ENCODE data around the gene GPRIN1.

Gene GPRIN1

DNA sequence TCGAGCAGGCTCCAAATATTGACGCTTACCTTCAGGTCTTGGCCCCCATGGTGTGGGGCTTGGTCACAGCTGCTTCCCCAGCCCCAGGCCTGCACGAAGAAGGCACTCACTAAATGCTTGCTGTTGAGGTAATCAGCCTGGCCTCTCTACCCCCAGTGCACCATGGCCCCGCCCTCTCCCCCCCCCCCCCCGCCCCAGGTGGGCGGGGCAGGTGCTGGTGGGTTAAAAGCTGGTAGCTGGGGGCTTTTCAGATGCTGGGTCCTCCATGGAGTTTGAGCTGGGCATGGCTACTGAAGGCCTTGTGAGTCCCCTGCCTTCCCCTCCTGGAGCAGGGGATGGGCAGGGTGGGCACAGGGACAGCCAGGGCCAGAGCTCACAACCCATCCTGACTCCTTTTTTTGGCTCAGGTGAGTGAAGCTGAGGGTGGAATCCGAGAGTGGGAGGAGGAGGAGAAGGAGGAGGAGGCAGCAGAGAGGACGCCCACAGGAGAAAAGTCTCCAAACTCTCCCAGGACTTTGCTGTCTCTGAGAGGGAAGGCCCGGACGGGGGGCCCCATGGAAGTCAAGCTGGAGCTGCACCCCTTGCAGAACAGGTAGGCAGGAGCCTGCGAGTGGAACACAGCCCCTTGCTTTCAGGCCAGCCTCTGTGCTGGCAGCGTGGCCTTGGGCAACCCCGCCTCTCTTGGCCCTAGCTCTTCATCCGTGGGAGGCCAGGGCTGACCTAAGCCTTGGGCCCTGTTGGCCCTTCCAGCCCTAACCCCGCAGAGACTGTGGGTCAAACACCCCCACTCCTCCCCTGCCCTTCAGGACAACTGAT lies 32.9 kb upstream of the GPRIN1 start:
- no peak for DNase-seq

GRCh38 chr5:176640616-176641015 lies 30.7 kb upstream of the GPRIN1 start:
- no peak for DNase-seq

- no peak for DNase-seq
Observed at GRCh38 chr5:176639981-176640380, 30.0 kb upstream of the GPRIN1 start.

- no peak for DNase-seq
Observed at GRCh38 chr5:176639208-176639607, 29.3 kb upstream of the GPRIN1 start.

GRCh38 chr5:176638437-176638836 lies 28.5 kb upstream of the GPRIN1 start:
- no peak for DNase-seq

- no peak for DNase-seq
Observed at GRCh38 chr5:176637556-176637955, 27.6 kb upstream of the GPRIN1 start.

GRCh38 chr5:176636426-176636825 lies 26.5 kb upstream of the GPRIN1 start:
- DNase-seq: no peak

DNA sequence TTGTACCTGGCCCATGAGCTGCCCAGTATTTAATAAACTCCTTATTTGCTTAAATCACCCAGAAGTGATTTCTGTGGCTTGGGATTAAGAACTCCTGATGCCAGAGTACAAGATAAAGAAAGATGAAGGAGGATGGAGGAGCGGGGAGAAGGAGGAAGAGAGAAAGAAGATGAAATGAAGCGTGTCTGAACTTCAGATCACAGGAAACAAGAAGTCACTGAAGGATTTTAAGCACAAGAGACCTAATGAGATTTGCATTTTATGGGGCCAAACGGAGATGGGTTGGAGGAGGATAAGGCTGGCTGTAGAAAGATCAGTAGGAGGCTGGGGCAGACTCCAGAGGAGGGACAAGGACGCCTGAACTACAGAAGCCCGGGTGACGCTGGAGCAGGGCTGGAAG lies 23.6 kb upstream of the GPRIN1 start:
- DNase-seq: no peak

DNA sequence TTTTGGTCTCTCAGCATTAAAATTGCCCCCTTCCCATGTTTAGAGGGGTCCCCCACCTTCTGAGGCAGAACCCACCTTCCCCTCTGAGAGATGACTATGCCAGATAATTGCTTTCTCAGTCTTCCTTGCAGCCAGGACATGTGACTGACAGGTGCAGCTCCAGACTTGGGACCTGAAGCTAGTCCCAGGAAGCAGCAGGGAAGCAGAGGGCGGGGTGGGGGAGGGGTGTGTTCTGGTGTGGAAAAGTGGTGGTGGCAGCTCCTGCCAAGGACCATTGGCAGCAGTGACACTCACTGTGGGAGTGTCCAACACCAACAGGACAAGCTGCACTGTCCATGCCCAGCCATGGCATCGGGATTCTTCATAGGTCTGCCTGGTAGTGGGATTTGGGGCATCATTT lies 22.8 kb upstream of the GPRIN1 start:
- DNase-seq: no peak

DNA sequence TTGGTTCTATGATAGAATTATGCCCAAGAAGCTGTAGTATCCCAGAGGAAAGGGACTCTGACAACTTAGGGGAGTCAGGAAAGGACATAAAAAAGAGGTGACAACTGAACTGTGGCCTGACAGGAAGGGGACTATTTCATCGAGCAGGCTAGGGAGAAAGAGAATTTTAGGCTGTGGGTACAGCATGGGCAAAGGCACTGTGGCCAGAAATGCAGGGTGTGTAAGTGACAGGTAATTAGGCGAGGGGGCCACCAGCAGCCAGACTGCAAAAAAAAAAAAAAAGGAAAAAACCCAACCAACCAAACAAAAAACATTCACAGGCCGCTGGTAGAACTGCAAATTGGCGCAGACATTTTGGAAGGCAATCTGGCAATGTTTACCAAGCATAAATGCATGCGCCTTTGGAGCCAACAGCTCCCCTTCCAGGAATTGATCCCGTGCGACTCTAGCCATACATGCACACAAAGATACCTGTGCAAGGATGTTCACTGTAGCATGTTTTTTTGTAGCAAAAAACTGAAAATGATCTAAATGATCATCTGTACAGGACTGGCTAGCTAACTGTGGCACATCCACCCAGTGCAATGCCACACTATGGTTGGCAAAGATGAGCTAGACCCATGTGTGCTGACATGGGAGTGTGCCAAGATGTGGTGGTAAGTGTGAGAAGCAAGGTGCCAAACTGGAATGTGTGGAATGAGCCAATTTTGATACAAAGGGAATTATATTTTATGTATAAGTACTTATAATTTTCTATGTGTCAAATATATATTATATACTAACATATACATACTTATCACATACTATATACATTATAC lies 21.6 kb upstream of the GPRIN1 start:
- no peak for DNase-seq

DNA sequence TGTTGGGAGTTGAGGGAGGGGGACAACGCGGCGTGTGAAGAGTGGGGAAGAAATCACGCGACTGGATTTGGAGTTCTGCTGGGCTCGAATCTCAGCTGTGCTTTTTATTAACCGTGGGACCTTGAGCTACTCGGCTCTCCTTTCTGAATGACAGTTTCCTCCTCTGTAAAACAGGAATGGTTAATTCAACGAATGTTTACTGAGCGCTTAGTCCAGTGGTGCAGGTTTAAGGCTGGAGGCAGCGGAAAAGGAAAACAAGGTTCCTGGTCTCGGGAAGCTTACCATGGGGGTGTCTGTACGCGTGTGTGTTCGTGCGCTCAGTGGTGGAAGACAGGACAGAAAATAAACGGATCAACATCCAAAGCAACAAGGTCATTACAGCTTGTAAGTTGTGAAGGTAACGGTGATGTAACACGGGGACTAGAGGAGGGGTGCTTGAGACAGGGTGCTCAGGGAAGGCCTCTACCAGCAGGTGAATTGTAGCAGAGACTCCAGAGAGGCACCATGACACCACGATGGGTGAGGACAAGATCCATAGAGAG lies 20.8 kb upstream of the GPRIN1 start:
- no peak for DNase-seq

DNA sequence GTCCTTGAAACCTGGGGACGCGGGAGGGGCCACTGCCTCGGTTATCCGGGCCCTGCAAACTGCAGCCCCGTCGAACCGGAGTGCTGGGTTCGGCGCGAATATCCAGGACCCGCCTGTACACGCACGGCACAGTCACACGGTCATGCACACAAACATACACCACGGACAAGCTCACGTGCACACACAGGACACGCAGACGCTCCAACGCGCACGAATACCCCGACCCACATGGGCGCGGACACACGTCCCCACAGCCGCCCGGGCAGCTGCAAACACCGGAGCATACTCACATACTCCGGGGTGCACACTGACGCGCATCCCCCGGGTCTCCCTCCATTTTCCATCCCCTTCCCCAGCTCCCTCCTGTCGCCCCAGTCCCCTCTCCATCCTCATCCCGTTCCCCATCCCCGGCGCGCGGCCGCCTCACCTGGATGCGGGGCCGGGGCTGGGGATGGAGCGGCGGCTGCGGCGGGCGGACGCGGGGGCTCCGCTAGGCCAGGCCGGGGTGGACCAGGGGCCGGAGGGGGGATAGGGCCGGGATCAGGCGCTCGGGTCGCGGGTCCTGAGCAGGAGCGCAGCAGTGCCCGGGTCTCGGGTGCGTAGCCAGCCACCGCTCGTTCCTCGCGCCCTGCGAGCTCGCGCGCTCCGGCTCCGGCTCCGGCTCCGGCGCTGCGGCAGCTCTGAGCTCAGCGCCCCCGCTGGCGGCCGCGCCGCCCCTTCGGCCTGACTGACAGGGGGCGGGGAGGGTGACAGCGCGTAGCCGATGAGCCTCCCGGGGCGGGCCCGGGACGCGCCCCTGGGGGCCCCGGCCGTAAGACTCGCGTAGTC lies 20.1 kb upstream of the GPRIN1 start, which contains the start of the genes EIF4E1B and SNCB:
Gene EIF4E1B, plus strand, starts transcription at position 823 of the 828 bp plus-strand sequence. CDS start 12,113 bp downstream, outside the sequence.
Gene SNCB, minus strand, starts transcription at position 682 of the 828 bp plus-strand sequence. CDS start 880 bp downstream, outside the sequence.
- DNase-seq: no peak

DNA sequence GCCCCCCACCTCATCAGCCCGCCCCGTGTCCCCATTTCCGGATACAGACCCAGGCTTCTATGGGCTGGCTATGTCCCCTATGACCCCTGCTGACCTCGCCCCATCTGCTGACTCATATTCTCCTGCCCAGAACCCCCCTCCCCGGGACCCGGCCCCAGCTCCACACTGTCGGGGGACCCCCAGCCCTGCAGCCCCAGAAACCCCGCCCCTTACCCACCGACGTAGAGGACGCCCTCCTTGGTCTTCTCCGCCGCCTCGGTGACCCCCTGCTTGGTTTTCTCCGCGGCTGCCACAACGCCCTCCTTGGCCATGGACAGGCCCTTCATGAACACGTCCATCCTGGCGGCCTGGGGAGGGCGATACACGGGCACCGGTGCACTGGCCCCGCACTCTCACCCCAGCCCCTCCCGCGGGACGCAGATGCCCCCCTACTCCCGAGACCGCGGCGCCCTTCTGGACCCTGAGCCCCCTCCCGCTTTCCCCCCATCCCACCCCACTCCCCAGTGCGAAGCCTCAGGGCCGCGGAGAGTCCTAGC lies 19.4 kb upstream of the GPRIN1 start:
- DNase-seq: no peak

GRCh38 chr5:176628406-176629228 lies 18.7 kb upstream of the GPRIN1 start:
- no peak for DNase-seq

DNA sequence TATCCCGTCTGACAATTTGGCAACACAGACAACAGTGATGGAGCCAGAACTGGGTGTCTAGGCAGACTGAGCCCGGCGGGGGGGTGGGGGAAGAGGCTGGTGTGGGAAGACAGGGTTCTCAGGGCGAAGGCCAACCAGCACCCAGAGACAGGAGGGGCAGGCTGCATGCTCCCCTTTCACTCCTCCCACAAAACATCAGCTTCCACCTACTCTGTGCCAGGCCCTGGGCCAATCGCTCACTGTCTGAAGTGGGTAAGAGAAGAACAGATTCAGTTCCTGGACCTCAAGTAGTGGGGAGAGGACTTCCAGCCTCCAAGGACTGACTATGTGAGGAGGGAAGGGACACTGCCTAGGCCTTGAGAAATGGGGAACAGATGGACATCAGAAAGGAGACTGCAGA lies 17.6 kb upstream of the GPRIN1 start:
- no peak for DNase-seq

GRCh38 chr5:176626876-176627236 lies 16.9 kb upstream of the GPRIN1 start:
- DNase-seq: no peak

DNA sequence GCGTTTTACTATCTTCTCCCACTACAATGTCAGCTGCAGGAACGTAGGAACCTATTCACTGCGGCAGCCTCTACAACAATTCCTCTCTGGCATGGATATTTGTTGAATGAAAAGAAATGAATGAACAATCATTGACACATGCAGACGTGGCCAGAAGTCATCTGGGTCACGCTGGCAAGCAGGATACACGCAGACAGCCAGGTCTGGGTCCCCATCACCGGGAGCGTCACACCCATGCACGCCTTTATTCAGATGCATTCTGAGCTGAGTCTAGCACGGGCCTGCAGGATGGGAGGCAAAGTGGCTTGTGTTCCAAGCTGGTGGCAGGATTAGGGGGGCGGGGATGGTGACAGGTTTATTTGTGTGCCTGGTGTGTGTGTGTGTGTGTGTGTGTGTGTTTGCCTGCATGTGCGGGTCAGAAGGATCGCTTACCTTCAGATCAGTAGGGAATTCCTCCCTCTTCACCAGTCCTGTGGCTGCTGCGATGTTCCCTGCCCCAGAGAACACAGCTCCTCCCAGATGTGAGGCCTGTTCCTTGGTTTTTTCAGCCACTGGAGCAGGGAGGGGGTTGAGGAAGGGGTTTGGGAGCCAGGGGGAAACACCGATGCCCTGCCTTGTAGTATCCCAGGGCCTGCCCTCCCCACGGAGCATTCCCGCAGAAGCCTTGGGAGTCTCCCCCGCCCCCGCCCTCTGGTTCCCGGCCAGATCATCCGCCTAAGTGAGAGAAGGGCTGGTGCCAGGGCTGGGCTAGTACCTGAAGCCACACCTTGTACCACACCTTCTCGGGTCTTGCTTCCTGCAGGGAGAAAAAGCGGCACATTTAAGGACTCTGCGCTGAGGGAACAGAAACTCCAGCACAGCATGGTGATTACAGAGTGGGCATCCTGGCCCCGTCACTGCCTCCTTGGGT lies 16.3 kb upstream of the GPRIN1 start:
- DNase-seq: no peak

DNA sequence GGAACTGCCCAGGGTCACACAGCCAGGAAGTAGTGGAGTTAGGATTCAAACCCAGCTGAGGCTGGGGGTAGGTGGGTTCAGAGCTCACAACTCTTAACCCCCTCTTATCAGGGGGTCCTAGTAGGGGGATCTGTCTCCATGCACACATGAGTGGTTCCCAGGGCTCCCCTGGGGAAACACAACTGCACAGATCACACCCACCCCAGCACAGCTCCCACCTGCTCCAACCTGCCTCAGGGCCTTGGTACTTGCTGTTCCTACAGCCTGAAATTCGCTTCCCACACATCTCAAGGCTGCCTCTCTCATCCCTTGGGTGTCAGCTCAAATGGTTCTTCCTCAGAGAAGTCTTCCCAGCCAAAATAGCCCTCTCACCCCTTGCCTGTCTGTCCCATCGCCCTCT lies 15.6 kb upstream of the GPRIN1 start:
- no peak for DNase-seq

- DNase-seq: no peak
Observed at GRCh38 chr5:176624938-176625337, 15.0 kb upstream of the GPRIN1 start.

DNA sequence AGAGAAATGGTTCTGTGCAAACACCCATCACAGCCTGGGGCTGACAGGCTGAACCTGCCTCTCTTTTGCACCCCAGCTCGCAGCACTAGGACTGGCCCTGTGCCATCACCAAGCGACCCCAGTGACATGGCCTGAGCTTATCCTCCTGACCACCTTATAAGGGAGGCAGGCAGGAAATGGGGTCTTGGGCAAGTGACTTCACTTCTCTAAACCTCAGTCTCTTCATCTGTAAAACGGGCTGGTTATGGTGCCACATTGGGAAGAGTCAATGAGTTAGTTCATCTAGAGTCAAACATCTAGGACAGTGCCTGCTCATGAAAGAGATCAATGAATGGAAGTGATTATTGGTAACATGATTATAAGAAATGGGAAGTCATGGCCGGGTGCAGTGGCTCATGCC lies 14.2 kb upstream of the GPRIN1 start:
- no peak for DNase-seq

DNA sequence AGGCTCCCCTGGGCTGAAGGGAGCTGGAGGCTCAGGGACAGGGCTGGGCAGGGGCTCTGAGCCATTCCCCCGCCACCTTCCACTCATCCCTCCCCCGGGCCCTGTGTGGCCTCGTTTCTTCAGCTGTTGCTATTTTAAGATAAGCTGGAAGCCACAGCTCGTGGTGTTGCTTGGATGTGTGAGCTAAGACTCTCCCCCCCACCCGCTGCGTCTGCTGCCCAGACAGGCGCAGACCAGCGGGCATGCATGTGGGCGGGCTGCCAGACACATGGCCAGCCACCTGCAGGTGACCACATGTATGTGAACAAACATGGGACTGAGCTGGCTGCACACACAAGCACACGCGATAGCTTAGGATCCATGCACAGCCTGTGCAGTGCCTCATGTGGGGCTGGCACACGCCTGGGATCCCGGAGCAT lies 11.7 kb upstream of the GPRIN1 start:
- no peak for DNase-seq

Data from SIG-M5 (cell line).